ENCODE measurements around the gene CNTNAP5.

DNA sequence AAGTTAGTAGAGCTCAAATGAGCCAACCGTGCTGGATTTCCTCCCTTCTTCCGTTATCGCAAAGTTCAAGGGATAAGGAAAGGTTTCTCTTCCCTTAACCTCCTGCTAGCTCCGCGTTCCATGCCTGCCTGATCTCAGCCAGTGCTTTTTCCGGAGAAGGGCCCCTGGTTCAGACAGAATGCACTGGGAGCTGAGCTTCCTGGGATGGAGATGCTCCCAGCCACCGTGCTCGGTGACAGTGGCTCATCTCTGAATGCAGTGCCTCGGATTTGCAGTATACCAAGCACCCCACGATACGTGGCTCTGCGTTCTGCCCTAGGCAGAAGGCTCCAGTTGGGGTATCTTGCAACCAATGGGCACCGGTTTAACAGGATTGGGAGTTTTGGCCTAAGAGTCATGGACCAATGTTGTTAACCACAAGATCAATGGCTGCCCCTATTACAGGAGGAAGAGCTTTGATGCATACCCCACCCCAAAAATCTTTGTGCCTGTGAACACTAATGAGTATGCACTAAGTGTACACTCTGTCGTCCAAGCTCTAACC is 876 bp downstream of the CNTNAP5 start:
- TF ChIP-seq, protein P1, sequence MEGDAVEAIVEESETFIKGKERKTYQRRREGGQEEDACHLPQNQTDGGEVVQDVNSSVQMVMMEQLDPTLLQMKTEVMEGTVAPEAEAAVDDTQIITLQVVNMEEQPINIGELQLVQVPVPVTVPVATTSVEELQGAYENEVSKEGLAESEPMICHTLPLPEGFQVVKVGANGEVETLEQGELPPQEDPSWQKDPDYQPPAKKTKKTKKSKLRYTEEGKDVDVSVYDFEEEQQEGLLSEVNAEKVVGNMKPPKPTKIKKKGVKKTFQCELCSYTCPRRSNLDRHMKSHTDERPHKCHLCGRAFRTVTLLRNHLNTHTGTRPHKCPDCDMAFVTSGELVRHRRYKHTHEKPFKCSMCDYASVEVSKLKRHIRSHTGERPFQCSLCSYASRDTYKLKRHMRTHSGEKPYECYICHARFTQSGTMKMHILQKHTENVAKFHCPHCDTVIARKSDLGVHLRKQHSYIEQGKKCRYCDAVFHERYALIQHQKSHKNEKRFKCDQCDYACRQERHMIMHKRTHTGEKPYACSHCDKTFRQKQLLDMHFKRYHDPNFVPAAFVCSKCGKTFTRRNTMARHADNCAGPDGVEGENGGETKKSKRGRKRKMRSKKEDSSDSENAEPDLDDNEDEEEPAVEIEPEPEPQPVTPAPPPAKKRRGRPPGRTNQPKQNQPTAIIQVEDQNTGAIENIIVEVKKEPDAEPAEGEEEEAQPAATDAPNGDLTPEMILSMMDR (IDR thresholded peaks at IDR 0.05), result no peak
- TF ChIP-seq ZFX (IDR thresholded peaks at IDR 0.05; ENCODE audit: borderline replicate concordance), result no peak
